ENCODE results near the gene DNAJC3.

DNAJC3 gene

GRCh38 chr13:95659500-95659899, 17.4 kb upstream of the DNAJC3 start:
- TF ChIP-seq CREB1 (IDR thresholded peaks at IDR 0.05; ENCODE audit: low read depth): no peak
- no peak for TF ChIP-seq MAX (IDR thresholded peaks at IDR 0.05)
- TF ChIP-seq REST (IDR thresholded peaks at IDR 0.05; ENCODE audit: low read depth): no peak
- TF ChIP-seq EGR1 (IDR thresholded peaks at IDR 0.05): no peak
- TF ChIP-seq RAD21 (IDR thresholded peaks at IDR 0.05; ENCODE audit: low read depth): no peak
- no peak for TF ChIP-seq NFIC (IDR thresholded peaks at IDR 0.05)
- no peak for TF ChIP-seq TAF1 (IDR thresholded peaks at IDR 0.05; ENCODE audit: low read depth)
- TF ChIP-seq USF1 (IDR thresholded peaks at IDR 0.05): no peak
- TF ChIP-seq ZBTB7A (IDR thresholded peaks at IDR 0.05; ENCODE audit: low read depth): no peak
- TF ChIP-seq TEAD4 (IDR thresholded peaks at IDR 0.05): no peak
- no peak for TF ChIP-seq TCF12 (IDR thresholded peaks at IDR 0.05; ENCODE audit: low read depth)
- TF ChIP-seq EP300 (IDR thresholded peaks at IDR 0.05; ENCODE audit: borderline replicate concordance): no peak
- TF ChIP-seq FOXM1 (IDR thresholded peaks at IDR 0.05; ENCODE audit: borderline replicate concordance, low read depth): no peak
- no peak for TF ChIP-seq CEBPB (IDR thresholded peaks at IDR 0.05)
- TF ChIP-seq YY1 (IDR thresholded peaks at IDR 0.05; ENCODE audit: low read depth): no peak

GRCh38 chr13:95660981-95661581, 15.9 kb upstream of the DNAJC3 start:
- TF ChIP-seq TAF1 (IDR thresholded peaks at IDR 0.05; ENCODE audit: low read depth): no peak
- peak; percentile 70 for TF ChIP-seq RAD21 (IDR thresholded peaks at IDR 0.05; ENCODE audit: low read depth)
- no peak for TF ChIP-seq REST (IDR thresholded peaks at IDR 0.05; ENCODE audit: low read depth)
- no peak for TF ChIP-seq MAX (IDR thresholded peaks at IDR 0.05)
- no peak for TF ChIP-seq EP300 (IDR thresholded peaks at IDR 0.05; ENCODE audit: borderline replicate concordance)
- TF ChIP-seq CREB1 (IDR thresholded peaks at IDR 0.05; ENCODE audit: low read depth): no peak
- no peak for TF ChIP-seq NFIC (IDR thresholded peaks at IDR 0.05)
- no peak for TF ChIP-seq TCF12 (IDR thresholded peaks at IDR 0.05; ENCODE audit: low read depth)

- TF ChIP-seq REST (IDR thresholded peaks at IDR 0.05; ENCODE audit: low read depth): peak; percentile 67
Measured at GRCh38 chr13:95667235-95667634, 9.7 kb upstream of the DNAJC3 start.

GRCh38 chr13:95671597-95671996, 5.3 kb upstream of the DNAJC3 start:
- TF ChIP-seq TAF1 (IDR thresholded peaks at IDR 0.05; ENCODE audit: low read depth): no peak
- TF ChIP-seq YY1 (IDR thresholded peaks at IDR 0.05; ENCODE audit: low read depth): no peak
- TF ChIP-seq TCF12 (IDR thresholded peaks at IDR 0.05; ENCODE audit: low read depth): no peak
- TF ChIP-seq CREB1 (IDR thresholded peaks at IDR 0.05; ENCODE audit: low read depth): no peak
- TF ChIP-seq FOXM1 (IDR thresholded peaks at IDR 0.05; ENCODE audit: borderline replicate concordance, low read depth): no peak
- TF ChIP-seq MAX (IDR thresholded peaks at IDR 0.05): no peak
- TF ChIP-seq USF1 (IDR thresholded peaks at IDR 0.05): no peak
- TF ChIP-seq ZBTB7A (IDR thresholded peaks at IDR 0.05; ENCODE audit: low read depth): no peak
- no peak for TF ChIP-seq TEAD4 (IDR thresholded peaks at IDR 0.05)
- no peak for TF ChIP-seq REST (IDR thresholded peaks at IDR 0.05; ENCODE audit: low read depth)
- TF ChIP-seq CEBPB (IDR thresholded peaks at IDR 0.05): no peak
- no peak for TF ChIP-seq EGR1 (IDR thresholded peaks at IDR 0.05)
- TF ChIP-seq RAD21 (IDR thresholded peaks at IDR 0.05; ENCODE audit: low read depth): no peak
- TF ChIP-seq EP300 (IDR thresholded peaks at IDR 0.05; ENCODE audit: borderline replicate concordance): no peak
- no peak for TF ChIP-seq NFIC (IDR thresholded peaks at IDR 0.05)
